Smooth muscle cell (in vitro differentiated cells): ENCODE results near the gene MFAP3. TPM values are rescaled to one million over a fixed set of nuclear protein-coding genes. Genes with fewer than 3 reads are reported as not detected.

Source experiments
- DNase-seq: peaks from one replicate; lab custom pipeline; 2025; ENCODE audit not compliant: unreplicated experiment; lab: John Stamatoyannopoulos, UW
- H2AFZ ChIP-seq: fragments of 200-600 bp; sonication (generic); 2 replicates; pipeline ENCODE4 v1.6.0; 2016; ENCODE audit warnings: antibody characterized with exemption, low read depth, mild to moderate bottlenecking
- H3F3A ChIP-seq: fragments of 200-600 bp; sonication (generic); 2 replicates; pipeline ENCODE4 v1.6.0; 2017; ENCODE audit warnings: antibody characterized with exemption, low read depth
- H3K27ac ChIP-seq: fragments of 200-600 bp; sonication (generic); 2 replicates; pipeline ENCODE4 v1.5.1; 2016; ENCODE audit warnings: low read depth, mild to moderate bottlenecking
- H3K27me3 ChIP-seq: fragments of 200-600 bp; sonication (generic); 2 replicates; pipeline ENCODE4 v1.6.1; 2016; ENCODE audit warnings: low read depth, mild to moderate bottlenecking
- H3K36me3 ChIP-seq: fragments of 200-600 bp; sonication (generic); 2 replicates; pipeline ENCODE4 v1.5.1; 2016; ENCODE audit warnings: low read depth
- H3K4me1 ChIP-seq: fragments of 200-600 bp; sonication (generic); 2 replicates; pipeline ENCODE4 v1.5.1; 2016; ENCODE audit warnings: low read depth
- H3K4me2 ChIP-seq: fragments of 200-600 bp; sonication (generic); 2 replicates; pipeline ENCODE4 v1.6.0; 2016; ENCODE audit warnings: mild to moderate bottlenecking
- H3K4me3 ChIP-seq: fragments of 200-600 bp; sonication (generic); 2 replicates; pipeline ENCODE4 v1.5.1; 2016; ENCODE audit warnings: mild to moderate bottlenecking
- H3K79me2 ChIP-seq: fragments of 200-600 bp; sonication (generic); 2 replicates; pipeline ENCODE4 v1.6.0; 2016; ENCODE audit warnings: low read depth, mild to moderate bottlenecking
- H3K9ac ChIP-seq: fragments of 200-600 bp; sonication (generic); 2 replicates; pipeline ENCODE4 v1.6.0; 2016; ENCODE audit warnings: low read depth
- H3K9me3 ChIP-seq: fragments of 200-600 bp; sonication (generic); replicated peaks from 2 replicates; pipeline ENCODE4 v1.5.1; 2016; ENCODE audit warnings: low read depth
- H4K20me1 ChIP-seq: fragments of 200-600 bp; sonication (generic); 2 replicates; pipeline ENCODE4 v1.6.0; 2016; ENCODE audit warnings: low read depth
- CTCF ChIP-seq: fragments of 200-600 bp; sonication (generic); IDR thresholded peaks from 2 replicates; pipeline ENCODE4 v1.5.1; 2017; ENCODE audit warnings: borderline replicate concordance, mild to moderate bottlenecking, antibody characterized with exemption; ENCODE audit not compliant: insufficient read depth, poor library complexity, severe bottlenecking
- WGBS: methylation state at CpG from one replicate; pipeline ENCODE4 v1.1.7; 2016; ENCODE audit warnings: low lambda C conversion rate; 5-methylcytosine and 5-hydroxymethylcytosine counted together
- polyA plus RNA-seq: library from polyadenylated mRNA; unstranded; fragments of >200 nt; fragmentation: Nextera tagmentation; extraction: Ambion mirVana; gene quantifications from 2 replicates; pipeline ENCODE4 v1.2.1, GENCODE V29; 2016
- total RNA-seq: library from RNA; depleted of rRNA; stranded (reverse); fragments of >200 nt; gene quantifications from 2 replicates; pipeline ENCODE4 v1.2.3, GENCODE V29; 2014

Gene MFAP3
- total and polyA plus RNA-seq, 2 experiments from 2014 or later = 12.6 to 76.0 TPM

- Histone ChIP-seq H3K79me2 (no peaks in the 10 kb centered on the region), H3K4me3 (no peak overlapping the region)
Observed at GRCh38 chr5:154090656-154091055, 51.9 kb downstream of the MFAP3 start.

GRCh38 chr5:154092356-154093141, 53.8 kb downstream of the MFAP3 start:
- H3K4me3 ChIP-seq = no peak overlapping the region
- H4K20me1 ChIP-seq = no peaks in the 10 kb centered on the region
- peaks cover 15% of the 10 kb centered on the region for H3K27me3 ChIP-seq
- 55% methylated on average over 5 of the region's 5 CpGs for WGBS
- H3K4me2 ChIP-seq = no peak overlapping the region
- no peaks in the 10 kb centered on the region for H3K36me3 ChIP-seq
- no peak overlapping the region for H3K9ac ChIP-seq
- no peaks in the 10 kb centered on the region for H3F3A ChIP-seq
- H3K79me2 ChIP-seq = no peaks in the 10 kb centered on the region
- H2AFZ ChIP-seq = no peak overlapping the region
- no peak overlapping the region for H3K27ac ChIP-seq
- H3K4me1 ChIP-seq = no peaks in the 10 kb centered on the region
- DNase-seq = no peak
- no peak for TF ChIP-seq CTCF
- H3K9me3 ChIP-seq = no peaks in the 10 kb centered on the region

More at GRCh38 chr5:154090656-154091055, 51.9 kb downstream of the MFAP3 start:
- no peak overlapping the region for H3K27ac ChIP-seq
- H3K27me3 ChIP-seq = peaks cover 15% of the 10 kb centered on the region
- no peaks in the 10 kb centered on the region for H4K20me1 ChIP-seq
- TF ChIP-seq CTCF = no peak
- DNase-seq = no peak
- no peak overlapping the region for H2AFZ ChIP-seq
- H3K9me3 ChIP-seq = no peaks in the 10 kb centered on the region
- no peaks in the 10 kb centered on the region for H3K36me3 ChIP-seq
- 96% methylated on average over 6 of the region's 6 CpGs for WGBS
- H3F3A ChIP-seq = no peaks in the 10 kb centered on the region
- no peak overlapping the region for H3K9ac ChIP-seq
- H3K4me1 ChIP-seq = peaks cover 13% of the 10 kb centered on the region
- no peak overlapping the region for H3K4me2 ChIP-seq

DNA sequence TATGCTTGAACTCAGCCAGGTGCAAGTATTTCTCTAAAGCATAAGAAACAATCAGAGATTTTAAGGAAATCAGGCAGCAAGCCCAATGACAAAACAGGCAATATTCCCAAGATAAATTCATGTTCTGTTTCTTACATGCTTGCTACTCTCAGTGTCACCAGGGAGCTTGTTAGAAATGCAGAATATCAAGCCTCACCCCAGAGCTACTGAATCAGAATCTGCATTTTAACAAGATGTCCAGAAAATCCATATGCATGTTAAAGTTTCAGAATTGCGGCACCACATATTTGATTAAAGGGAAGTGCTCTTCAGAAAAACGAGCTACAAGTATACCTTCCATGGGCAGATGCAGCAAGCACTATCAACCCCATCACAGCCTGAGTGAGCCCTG, 54.4 kb downstream of the MFAP3 start:
- DNase-seq = no peak
- no peak overlapping the region for H3K9ac ChIP-seq
- H3K9me3 ChIP-seq = no peaks in the 10 kb centered on the region
- no peaks in the 10 kb centered on the region for H3K79me2 ChIP-seq
- no peak for TF ChIP-seq CTCF
- H3K4me1 ChIP-seq = no peaks in the 10 kb centered on the region
- H3K27ac ChIP-seq = no peak overlapping the region
- H3K36me3 ChIP-seq = no peaks in the 10 kb centered on the region
- H3K27me3 ChIP-seq = peaks cover 15% of the 10 kb centered on the region
- H3F3A ChIP-seq = no peaks in the 10 kb centered on the region
- WGBS = 79% methylated on average over 2 of the region's 2 CpGs
- no peak overlapping the region for H3K4me2 ChIP-seq
- no peak overlapping the region for H3K4me3 ChIP-seq
- no peaks in the 10 kb centered on the region for H4K20me1 ChIP-seq
- H2AFZ ChIP-seq = no peak overlapping the region

DNA sequence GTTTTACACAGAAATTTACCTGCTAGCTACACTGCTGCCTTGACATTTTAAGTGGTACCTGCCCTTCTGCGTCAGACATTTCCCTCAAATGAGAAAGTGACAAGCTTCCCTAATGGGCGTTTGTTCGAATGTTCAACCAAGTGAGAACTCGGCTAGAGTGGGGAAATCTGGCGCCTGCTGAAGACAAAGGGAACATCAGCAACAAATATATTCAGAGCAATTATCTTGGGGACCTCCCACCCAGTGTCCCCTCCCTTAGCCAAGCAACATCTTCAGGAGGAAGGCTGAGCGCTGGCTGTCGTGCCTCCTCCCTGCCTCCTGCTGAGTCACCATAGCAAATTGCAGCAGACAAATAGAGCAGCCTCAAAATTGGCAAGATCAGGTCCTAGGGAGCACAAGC, 57.1 kb downstream of the MFAP3 start:
- no peak overlapping the region for H3K4me3 ChIP-seq
- no peaks in the 10 kb centered on the region for H4K20me1 ChIP-seq
- H3F3A ChIP-seq = no peaks in the 10 kb centered on the region
- WGBS = 84% methylated on average over 7 of the region's 7 CpGs
- no peaks in the 10 kb centered on the region for H3K9me3 ChIP-seq
- no peak for DNase-seq
- no peak overlapping the region for H3K27ac ChIP-seq
- TF ChIP-seq CTCF = no peak
- no peak overlapping the region for H3K4me2 ChIP-seq
- H3K36me3 ChIP-seq = no peaks in the 10 kb centered on the region
- H3K9ac ChIP-seq = no peak overlapping the region
- no peaks in the 10 kb centered on the region for H3K4me1 ChIP-seq
- peaks cover 15% of the 10 kb centered on the region for H3K27me3 ChIP-seq
- H3K79me2 ChIP-seq = no peaks in the 10 kb centered on the region
- no peak overlapping the region for H2AFZ ChIP-seq
